Dendritic cell treated with granulocyte-macrophage colony-stimulating factor and Interleukin-4, amounts not matched to agents 40 ng/mL and 50 ng/mL, for 4 days (primary cell): ENCODE measurements around the gene IFI30.

ENCODE experiments used
- H3K27ac Mint-ChIP-seq: one replicate; pipeline ENCODE4 v1.8.0; 2022; ENCODE audit warnings: mild to moderate bottlenecking, mixed read lengths
- H3K27me3 Mint-ChIP-seq: one replicate; pipeline ENCODE4 v1.8.0; 2022; ENCODE audit warnings: mild to moderate bottlenecking, mixed read lengths
- H3K36me3 Mint-ChIP-seq: one replicate; pipeline ENCODE4 v1.8.0; 2022; ENCODE audit warnings: low read depth, mixed read lengths
- H3K4me1 Mint-ChIP-seq: one replicate; pipeline ENCODE4 v1.8.0; 2022; ENCODE audit warnings: low read depth, mixed read lengths
- H3K4me3 Mint-ChIP-seq: one replicate; pipeline ENCODE4 v1.8.0; 2022; ENCODE audit warnings: mild to moderate bottlenecking, moderate library complexity, mixed read lengths
- H3K9me3 Mint-ChIP-seq: one replicate; pipeline ENCODE4 v1.8.0; 2022; ENCODE audit warnings: mixed read lengths
- intact Hi-C: fragments of 100-400 bp; cut with micrococcal nuclease; formaldehyde crosslinking; loops from one replicate; pipeline ENCODE4 v1.15.0; 2022

Gene IFI30

DNA sequence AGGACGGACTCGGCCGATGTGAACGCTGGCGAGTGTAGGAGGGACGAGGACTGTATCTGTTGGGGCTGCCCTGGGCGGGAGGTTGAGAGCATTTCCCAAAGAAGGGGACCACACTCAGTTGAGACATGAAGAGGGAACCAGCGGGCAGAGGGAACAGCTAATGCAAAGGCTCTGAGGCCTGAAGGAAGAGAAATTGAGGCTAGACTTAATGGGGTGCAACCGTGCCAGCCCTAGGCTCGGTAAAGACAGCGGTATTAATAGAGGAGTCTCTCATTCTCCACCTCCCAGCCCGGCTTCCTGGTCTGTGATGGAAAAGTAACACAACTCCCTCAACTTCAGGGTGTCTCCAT, 20.5 kb downstream of the IFI30 start:
- Mint-ChIP-seq H3K27me3 (no peaks in the 10 kb centered on the region), H3K9me3 (no peaks in the 10 kb centered on the region), H3K4me1 (peaks cover 17% of the 10 kb centered on the region), H3K27ac (peak overlapping the region; percentile 92), H3K4me3 (peak overlapping the region; percentile 86), H3K36me3 (peaks cover 55% of the 10 kb centered on the region)
- intact Hi-C loops = no loop called here

GRCh38 chr19:18194554-18195238, 21.1 kb downstream of the IFI30 start:
- Mint-ChIP-seq H3K4me3 (peak overlapping the region; percentile 86), H3K27ac (peak overlapping the region; percentile 92), H3K9me3 (no peaks in the 10 kb centered on the region), H3K27me3 (no peaks in the 10 kb centered on the region), H3K4me1 (peaks cover 17% of the 10 kb centered on the region), H3K36me3 (peaks cover 60% of the 10 kb centered on the region)
- intact Hi-C loops = no loop called here

DNA sequence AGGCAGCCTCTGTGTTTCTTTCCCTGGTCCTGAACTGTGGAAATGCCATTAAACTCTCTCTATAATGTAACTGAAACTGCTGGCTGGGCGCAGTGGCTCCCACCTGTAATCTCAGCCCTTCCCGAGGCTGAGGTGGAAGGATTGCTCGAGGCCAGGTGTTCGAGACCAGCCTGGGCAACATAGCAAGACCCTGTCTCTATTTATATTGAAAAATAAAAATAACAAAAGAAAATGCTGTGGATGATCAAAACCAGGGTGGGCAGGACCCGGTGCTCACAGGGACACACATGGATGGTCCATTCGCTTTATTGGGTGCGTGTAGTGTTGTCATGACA, 22.9 kb downstream of the IFI30 start:
- Mint-ChIP-seq H3K27ac (peak overlapping the region; percentile 22), H3K4me3 (no peak overlapping the region)

DNA sequence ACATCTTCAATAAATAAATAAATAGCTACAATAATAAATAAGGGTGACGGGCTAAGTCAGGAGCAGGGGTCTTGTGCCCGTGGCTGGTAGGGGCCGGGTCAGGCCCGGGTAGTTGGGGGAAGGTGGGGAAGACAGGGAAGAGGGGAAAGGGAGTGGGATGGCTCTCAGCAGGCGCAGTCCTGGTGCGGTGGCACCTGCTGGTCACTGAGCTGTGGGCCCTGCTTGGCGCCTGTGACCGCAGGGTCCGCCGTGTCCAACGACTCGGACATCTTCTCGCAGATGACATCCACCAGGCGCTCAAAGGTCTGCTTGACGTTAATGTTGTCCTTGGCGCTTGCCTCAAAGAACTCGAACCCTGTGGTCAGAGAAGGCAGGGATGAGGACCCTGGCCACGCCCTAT, 23.7 kb downstream of the IFI30 start:
- Mint-ChIP-seq H3K4me1 (peaks cover 23% of the 10 kb centered on the region), H3K27ac (no peak overlapping the region), H3K27me3 (peaks cover 4% of the 10 kb centered on the region), H3K36me3 (peaks cover 80% of the 10 kb centered on the region), H3K4me3 (no peak overlapping the region), H3K9me3 (no peaks in the 10 kb centered on the region)
- intact Hi-C loops = no loop called here

More for the DNA sequence above, 22.9 kb downstream of the IFI30 start:
- Mint-ChIP-seq H3K36me3 (peaks cover 72% of the 10 kb centered on the region), H3K9me3 (no peaks in the 10 kb centered on the region), H3K27me3 (no peaks in the 10 kb centered on the region), H3K4me1 (peaks cover 17% of the 10 kb centered on the region)
- intact Hi-C loops = no loop called here

GRCh38 chr19:18197941-18198340, 24.3 kb downstream of the IFI30 start:
- peaks cover 29% of the 10 kb centered on the region for H3K4me1 Mint-ChIP-seq
- H3K4me3 Mint-ChIP-seq = no peak overlapping the region
- intact Hi-C loops = no loop called here
- no peak overlapping the region for H3K27ac Mint-ChIP-seq
- no peaks in the 10 kb centered on the region for H3K9me3 Mint-ChIP-seq
- peaks cover 82% of the 10 kb centered on the region for H3K36me3 Mint-ChIP-seq
- H3K27me3 Mint-ChIP-seq = peaks cover 4% of the 10 kb centered on the region

- Mint-ChIP-seq H3K9me3 (no peaks in the 10 kb centered on the region), H3K27ac (no peak overlapping the region), H3K36me3 (peaks cover 80% of the 10 kb centered on the region), H3K4me1 (peaks cover 34% of the 10 kb centered on the region), H3K27me3 (peaks cover 9% of the 10 kb centered on the region), H3K4me3 (no peak overlapping the region)
- intact Hi-C loops = no loop called here
Observed at GRCh38 chr19:18198374-18198773, 24.8 kb downstream of the IFI30 start.

DNA sequence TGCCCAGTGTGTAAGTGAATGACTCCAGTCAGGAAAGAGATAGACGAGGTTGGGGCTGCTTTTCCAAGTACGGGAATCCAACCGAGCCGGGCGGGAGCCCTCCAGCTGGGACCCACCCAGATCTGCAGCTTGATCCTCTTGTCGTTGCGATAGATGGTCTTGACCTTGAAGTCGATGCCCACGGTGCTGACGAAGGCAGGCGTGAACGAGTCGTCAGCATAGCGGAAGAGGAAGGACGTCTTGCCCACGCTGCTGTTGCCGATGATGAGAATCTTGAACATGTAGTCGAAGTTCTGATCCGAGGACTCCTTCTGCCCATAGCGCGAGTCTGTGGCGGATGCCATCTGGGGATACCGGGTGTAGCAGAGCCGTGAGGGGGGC, 28.8 kb downstream of the IFI30 start:
- Mint-ChIP-seq H3K27ac (peak overlapping the region; percentile 94), H3K27me3 (peaks cover 13% of the 10 kb centered on the region), H3K36me3 (peaks cover 54% of the 10 kb centered on the region), H3K9me3 (no peaks in the 10 kb centered on the region), H3K4me3 (peak overlapping the region; percentile 14), H3K4me1 (peaks cover 34% of the 10 kb centered on the region)
- intact Hi-C loops = loop anchor here (5.0 to 10.0 kb wide), 2 partner anchors 122 to 215 kb away; partner anchors contain the start of genes LSM4 and SSBP4

DNA sequence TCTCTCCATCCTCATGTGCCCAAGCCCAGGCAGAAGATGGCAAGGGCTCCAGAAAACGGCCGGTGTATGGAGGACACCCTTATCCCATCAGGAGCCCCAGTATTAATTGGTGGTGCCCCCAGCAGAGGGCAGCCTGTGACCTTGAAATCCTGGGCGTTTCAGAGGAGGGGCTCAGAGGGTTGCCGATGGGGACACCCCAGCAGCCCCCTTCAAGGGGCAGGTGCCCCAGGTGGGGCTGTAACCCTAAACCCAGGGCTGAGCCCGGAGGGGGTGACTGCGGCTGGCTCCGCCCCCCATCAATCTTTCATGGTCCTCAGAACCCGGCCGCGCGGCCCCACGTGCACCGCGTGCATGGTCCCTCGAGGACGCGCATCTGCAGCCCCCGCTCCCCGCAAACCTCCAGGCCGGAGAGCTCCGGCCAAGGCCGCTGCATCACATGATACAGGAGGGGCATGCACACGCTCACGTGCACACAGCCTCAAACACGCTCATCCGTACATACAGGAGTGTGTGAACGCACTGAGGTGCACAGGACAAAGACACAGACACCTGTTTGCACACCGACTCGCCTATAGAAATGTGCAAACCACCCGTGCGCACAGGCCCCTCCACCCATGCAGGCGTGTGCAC, 29.3 kb downstream of the IFI30 start:
- Mint-ChIP-seq H3K27ac (peak overlapping the region; percentile 94), H3K4me3 (peak overlapping the region; percentile 93), H3K9me3 (no peaks in the 10 kb centered on the region), H3K36me3 (peaks cover 49% of the 10 kb centered on the region), H3K4me1 (peaks cover 34% of the 10 kb centered on the region), H3K27me3 (peaks cover 14% of the 10 kb centered on the region)
- intact Hi-C loops = loop anchor here (5.0 to 10.0 kb wide), 2 partner anchors 122 to 214 kb away; partner anchors contain the start of genes LSM4 and SSBP4

DNA sequence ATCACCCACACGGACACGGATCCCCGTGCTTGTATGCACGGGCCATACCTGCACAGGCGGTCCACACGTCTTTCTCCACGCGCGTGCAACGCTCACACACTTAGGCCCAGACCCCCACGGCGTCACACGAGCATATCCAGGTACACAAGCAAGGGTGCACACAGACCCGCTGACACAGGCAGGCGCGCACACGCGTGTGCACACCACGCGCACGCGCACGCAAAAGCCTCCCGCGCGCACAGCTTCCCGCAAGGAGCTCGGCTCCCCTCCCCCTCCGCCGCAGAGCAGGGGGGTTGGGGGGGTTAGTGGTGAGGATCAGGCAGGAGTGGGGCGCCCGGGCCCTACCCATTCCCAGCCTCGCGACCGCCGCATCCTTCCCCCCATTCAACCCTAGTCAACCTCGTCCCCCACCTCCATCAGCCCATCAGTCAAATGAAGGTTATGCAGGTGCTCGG, 29.8 kb downstream of the IFI30 start:
- intact Hi-C loops = loop anchor here (5.0 to 10.0 kb wide), 2 partner anchors 121 to 214 kb away; partner anchors contain the start of genes LSM4 and SSBP4
- Mint-ChIP-seq H3K4me1 (peaks cover 34% of the 10 kb centered on the region), H3K4me3 (peak overlapping the region; percentile 93), H3K36me3 (peaks cover 44% of the 10 kb centered on the region), H3K27ac (peak overlapping the region; percentile 94), H3K27me3 (peaks cover 18% of the 10 kb centered on the region), H3K9me3 (no peaks in the 10 kb centered on the region)

DNA sequence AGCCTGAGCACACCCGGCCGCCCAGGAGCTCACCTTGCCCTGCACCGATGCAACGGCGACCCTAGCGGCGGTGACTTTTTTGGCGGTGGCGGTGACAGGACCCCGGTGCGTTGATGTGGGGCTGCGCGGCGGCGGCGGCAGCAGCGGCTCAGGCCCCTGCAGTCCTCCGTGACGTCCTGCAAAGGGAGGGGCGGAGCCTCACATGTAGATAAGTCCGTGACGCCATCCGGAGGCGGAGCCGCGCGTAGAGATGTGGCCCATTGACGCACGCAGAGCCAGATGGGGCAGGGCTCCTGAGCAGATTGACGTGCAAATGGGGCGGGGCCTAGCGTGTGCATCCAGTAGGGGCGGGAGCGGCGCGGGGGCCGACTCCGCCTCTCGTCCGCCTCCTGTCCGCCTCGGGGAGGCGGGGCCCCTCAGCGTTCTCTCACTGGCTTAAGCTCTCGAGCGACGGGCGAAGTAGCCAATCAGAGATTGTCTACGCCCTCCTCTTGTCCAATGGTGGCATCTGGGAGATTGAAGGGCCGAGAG, 30.3 kb downstream of the IFI30 start, which contains the start of gene RAB3A:
RAB3A (minus strand) TSS at position 180 of the 531 bp plus-strand sequence. CDS start 1,302 bp downstream, outside the sequence.
- Mint-ChIP-seq H3K4me1 (peaks cover 34% of the 10 kb centered on the region), H3K27me3 (peaks cover 23% of the 10 kb centered on the region)

GRCh38 chr19:18204394-18205199, 31.0 kb downstream of the IFI30 start:
- peaks cover 32% of the 10 kb centered on the region for H3K36me3 Mint-ChIP-seq
- H3K9me3 Mint-ChIP-seq = no peaks in the 10 kb centered on the region
- intact Hi-C loops = loop anchor here (1.0 to 10.0 kb wide), 4 partner anchors 12 to 213 kb away; partner anchors contain the start of genes IFI30, LSM4 and SSBP4
- peaks cover 28% of the 10 kb centered on the region for H3K27me3 Mint-ChIP-seq
- peak overlapping the region; percentile 87 for H3K4me3 Mint-ChIP-seq
- H3K4me1 Mint-ChIP-seq = peaks cover 34% of the 10 kb centered on the region
- peak overlapping the region; percentile 94 for H3K27ac Mint-ChIP-seq

More for the DNA sequence above, 30.3 kb downstream of the IFI30 start, which contains the start of gene RAB3A:
- H3K4me3 Mint-ChIP-seq = peak within 1 kb of the TSS; percentile 93
- no peaks in the 10 kb centered on the region for H3K9me3 Mint-ChIP-seq
- peak within 1 kb of the TSS; percentile 94 for H3K27ac Mint-ChIP-seq
- peaks cover 39% of the 10 kb centered on the region for H3K36me3 Mint-ChIP-seq
- intact Hi-C loops = loop anchor here (1.0 to 10.0 kb wide), 4 partner anchors 12 to 213 kb away; partner anchors contain the start of genes IFI30, LSM4 and SSBP4

DNA sequence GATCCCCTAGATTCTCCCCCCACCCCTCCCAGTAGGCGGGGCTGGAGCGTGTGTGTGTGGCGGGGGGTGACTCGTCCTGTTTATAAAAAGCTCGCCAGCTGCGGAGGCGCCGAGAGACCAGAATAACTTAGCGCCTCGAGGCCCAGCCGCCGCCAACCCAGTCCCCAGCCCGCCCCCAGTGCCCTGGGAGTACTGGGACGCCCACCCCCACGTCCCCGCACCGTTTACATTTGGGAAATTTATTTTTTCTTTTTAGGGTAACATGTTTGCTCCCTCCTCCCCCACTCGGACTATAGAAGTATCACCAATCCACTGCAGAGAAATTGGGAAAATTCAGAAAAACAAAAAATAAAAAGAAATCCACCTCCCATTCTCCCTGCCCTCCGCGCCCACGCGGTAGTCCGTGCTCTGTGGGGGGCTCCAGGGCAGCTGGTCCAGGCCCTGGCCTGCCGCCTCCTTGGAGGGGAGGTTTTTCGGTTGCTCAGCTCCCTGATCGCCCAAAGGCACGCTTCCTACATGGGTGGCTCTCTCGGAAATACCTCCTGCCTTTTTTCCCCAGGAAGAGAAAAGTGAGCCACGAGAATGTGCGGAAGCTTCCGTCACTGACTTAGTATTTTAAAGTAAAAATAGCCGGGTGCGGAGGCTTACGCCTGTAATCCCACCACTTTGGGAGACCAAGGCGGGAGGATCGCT, 31.7 kb downstream of the IFI30 start:
- peaks cover 36% of the 10 kb centered on the region for H3K27me3 Mint-ChIP-seq
- peak overlapping the region; percentile 87 for H3K4me3 Mint-ChIP-seq
- peak overlapping the region; percentile 94 for H3K27ac Mint-ChIP-seq
- H3K36me3 Mint-ChIP-seq = peaks cover 25% of the 10 kb centered on the region
- intact Hi-C loops = loop anchor here (10.0 kb wide), 1 partner anchor 119 kb away; the partner anchor contains the start of gene LSM4
- no peaks in the 10 kb centered on the region for H3K9me3 Mint-ChIP-seq
- H3K4me1 Mint-ChIP-seq = peaks cover 34% of the 10 kb centered on the region

DNA sequence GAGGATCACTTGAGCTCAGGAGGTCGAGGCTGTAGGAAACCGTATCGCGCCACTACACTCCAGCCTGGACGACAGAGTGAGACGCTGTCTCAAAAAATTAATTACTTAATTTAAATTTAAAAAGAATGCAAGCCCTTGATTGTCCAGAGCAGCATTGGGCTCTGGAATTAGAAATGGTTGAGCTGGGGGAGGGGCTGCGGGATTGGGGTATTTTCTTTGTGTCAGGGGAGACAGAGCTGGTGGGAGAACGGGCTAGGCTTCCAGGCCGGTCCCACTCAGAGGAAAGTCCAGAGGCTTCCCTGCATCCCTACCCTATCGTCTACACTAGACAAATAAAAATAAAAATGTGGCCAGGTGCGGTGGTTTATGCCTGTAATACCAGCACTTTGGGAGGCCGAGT, 32.4 kb downstream of the IFI30 start:
- H3K27ac Mint-ChIP-seq = no peak overlapping the region
- peaks cover 41% of the 10 kb centered on the region for H3K27me3 Mint-ChIP-seq
- H3K4me3 Mint-ChIP-seq = no peak overlapping the region
- H3K9me3 Mint-ChIP-seq = no peaks in the 10 kb centered on the region
- intact Hi-C loops = loop anchor here (10.0 kb wide), 1 partner anchor 119 kb away; the partner anchor contains the start of gene LSM4
- H3K4me1 Mint-ChIP-seq = peaks cover 34% of the 10 kb centered on the region
- peaks cover 22% of the 10 kb centered on the region for H3K36me3 Mint-ChIP-seq
